Spleen (tissue), 7 donors: ENCODE measurements around the gene ZNF860.

Experiments
- POLR2A ChIP-seq, 3 donors: fragments of 450-650 bp; IDR thresholded peaks; one replicate each; pipeline ENCODE4 v1.5.1; 2017; ENCODE audit warnings: antibody characterized with exemption in 3 of 3, mild to moderate bottlenecking in 1 of 3
- TF ChIP-seq, protein P1 (sequence below), 11 experiments: fragments of 200-600 bp in 7 of 11; fragments of 450-650 bp in 4 of 11; sonication (generic) in 4 of 11; IDR thresholded peaks in 8 of 11; conservative IDR thresholded peaks in 3 of 11; 1 replicate in 7 of 11; 2 replicates in 4 of 11; pipeline versions ENCODE4 v1.4.0 to v1.8.0; 2016 to 2021; ENCODE audit warnings: antibody characterized with exemption in 11 of 11, inconsistent platforms in 4 of 11, mild to moderate bottlenecking in 1 of 11
- donor health status: DM: no; HTN: no; CAD: no; lungs with moderate emphysema.
- donor health status: DM: no; HTN: no; CAD: no.
- donor health status: DM: no; HTN: no; CAD: no.

DNA sequence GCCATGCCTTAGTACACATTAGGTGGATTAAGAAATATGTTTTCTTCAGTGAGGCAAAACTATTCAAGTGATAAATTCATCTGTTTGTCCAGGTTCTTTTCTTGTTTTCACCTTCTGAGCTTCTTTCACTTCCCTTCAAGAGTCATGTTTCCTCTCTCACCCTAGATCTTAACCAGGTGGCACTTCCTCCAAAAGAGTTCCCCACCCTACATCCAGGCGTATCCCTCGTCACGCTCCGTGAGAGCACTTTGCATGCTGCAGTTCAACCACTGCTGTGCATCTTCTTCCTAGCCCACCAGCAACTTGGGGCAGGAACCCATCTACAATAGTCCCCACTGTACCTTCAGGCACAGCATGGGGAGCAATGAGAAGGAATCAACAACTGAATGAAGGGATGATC is 29.3 kb upstream of the ZNF860 start:
- TF ChIP-seq, protein P1, sequence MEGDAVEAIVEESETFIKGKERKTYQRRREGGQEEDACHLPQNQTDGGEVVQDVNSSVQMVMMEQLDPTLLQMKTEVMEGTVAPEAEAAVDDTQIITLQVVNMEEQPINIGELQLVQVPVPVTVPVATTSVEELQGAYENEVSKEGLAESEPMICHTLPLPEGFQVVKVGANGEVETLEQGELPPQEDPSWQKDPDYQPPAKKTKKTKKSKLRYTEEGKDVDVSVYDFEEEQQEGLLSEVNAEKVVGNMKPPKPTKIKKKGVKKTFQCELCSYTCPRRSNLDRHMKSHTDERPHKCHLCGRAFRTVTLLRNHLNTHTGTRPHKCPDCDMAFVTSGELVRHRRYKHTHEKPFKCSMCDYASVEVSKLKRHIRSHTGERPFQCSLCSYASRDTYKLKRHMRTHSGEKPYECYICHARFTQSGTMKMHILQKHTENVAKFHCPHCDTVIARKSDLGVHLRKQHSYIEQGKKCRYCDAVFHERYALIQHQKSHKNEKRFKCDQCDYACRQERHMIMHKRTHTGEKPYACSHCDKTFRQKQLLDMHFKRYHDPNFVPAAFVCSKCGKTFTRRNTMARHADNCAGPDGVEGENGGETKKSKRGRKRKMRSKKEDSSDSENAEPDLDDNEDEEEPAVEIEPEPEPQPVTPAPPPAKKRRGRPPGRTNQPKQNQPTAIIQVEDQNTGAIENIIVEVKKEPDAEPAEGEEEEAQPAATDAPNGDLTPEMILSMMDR (IDR thresholded peaks at IDR 0.05 in 8 of 11, conservative IDR thresholded peaks at IDR 0.05 in 3 of 11) = no peak
- TF ChIP-seq POLR2A (IDR thresholded peaks at IDR 0.05) = no peak
